ENCODE measurements around the gene LURAP1L.

LURAP1L gene

DNA sequence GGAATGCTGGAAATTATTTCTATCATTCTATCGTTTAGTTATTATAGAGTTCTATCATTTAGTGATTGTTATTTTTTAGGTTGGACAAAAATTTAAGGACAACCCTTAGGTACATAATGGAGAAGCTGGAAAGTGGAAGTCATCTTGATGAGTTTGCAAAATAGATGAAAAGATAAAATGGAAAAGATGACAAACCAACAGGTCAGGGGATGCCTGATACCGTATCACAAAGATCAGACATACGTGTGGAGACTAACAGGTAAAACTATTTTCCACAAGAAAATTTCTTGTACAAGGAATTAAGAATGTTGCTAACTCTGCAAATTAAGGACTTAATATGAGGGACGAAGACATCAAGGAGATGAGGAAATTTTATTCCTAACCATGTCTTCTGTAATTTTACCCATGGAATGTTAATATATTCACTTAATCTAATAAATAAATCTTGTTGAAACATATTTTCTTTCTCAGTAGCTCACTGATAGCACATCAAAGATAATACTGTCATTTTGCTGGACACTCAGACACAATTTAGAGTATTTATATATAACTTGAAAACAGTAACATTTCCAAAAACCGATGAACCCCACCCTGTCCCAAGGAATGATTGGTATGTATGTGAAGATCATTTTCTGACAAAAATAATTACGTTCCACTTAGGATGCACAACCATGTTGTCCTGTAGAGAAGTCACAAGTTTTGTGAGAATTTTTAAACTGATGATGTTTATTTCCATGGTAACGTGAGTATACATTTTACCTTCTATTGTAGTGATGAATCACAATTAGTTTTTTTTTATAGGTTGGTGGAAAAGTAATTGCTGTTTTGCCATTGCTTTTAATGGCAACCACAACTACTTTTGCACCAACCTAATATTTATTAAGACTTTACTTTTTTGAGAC is 2.6 kb downstream of the LURAP1L start:
- DNase-seq, result no peak

DNA sequence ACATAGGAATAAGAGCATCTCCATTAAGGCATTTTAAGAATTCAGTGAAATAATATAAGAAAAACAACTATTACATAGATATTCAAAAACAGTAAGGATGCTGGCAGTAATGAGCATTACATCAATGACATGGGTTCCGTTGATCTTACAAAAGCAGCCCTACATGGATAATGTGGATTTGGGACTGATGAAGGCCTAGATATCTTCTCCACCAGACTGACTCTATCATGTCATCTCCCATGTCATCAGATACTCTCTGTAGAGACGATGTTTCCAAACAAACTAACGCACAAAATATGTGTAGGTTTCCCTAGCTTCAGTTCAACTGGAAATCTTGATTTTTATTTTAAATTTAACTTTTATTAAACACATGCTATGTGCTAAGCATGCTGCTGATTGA is 3.6 kb downstream of the LURAP1L start:
- no peak for DNase-seq

DNA sequence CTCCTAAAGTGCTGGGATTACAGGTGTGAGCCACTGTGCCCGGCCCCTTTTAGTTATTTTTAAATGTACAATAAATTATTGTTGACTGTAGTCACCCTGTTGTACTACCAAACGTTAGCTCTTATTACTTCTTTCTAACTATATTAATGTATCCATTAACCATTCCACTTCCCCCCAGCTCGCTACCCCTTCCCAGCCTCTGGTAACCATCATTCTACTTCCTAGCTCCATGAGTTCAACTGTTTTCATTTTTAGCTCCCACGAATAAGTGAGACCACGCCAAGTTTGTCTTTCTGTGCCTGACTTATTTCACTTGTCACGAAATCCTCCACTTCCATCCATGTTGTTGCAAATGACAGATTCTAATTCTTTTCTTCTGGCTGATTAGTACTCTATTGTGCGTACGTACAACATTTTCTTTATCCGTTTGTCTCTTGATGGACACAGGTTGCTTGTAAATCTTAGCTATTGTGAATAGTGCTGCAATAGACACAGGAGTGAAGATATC is 6.5 kb downstream of the LURAP1L start:
- DNase-seq, result no peak

DNA sequence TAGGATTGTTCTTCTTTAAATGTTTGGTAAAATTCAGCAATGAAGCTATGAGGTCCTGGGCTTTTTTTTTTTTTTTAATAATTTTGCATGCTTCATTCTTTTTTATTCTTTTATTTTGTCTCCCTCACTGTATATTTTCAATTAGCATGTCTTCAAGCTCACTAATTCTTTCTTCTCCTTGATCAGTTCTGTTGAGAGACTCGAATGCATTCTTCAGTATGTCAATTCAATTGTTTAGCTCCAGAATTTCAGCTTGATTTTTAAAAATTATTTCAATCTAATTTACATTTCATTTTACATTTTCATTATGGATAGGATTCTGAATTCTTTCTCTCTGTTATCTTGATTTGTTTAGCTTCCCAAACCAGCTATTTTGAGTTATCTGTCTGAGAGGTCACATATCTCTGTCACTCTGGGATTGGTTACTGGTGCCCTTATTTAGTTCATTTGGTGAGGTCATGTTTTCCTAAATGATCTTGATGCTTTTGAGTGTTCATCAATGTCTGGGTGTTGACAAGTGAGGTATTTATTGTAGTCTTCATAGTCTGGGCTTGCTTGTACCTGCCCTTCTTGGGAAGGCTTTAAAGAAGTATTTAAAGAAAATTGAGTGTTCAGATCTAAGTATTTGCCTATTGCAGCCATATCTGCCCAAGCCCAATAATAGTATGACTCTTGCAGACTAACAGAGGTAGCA is 9.1 kb downstream of the LURAP1L start:
- no peak for DNase-seq

DNA sequence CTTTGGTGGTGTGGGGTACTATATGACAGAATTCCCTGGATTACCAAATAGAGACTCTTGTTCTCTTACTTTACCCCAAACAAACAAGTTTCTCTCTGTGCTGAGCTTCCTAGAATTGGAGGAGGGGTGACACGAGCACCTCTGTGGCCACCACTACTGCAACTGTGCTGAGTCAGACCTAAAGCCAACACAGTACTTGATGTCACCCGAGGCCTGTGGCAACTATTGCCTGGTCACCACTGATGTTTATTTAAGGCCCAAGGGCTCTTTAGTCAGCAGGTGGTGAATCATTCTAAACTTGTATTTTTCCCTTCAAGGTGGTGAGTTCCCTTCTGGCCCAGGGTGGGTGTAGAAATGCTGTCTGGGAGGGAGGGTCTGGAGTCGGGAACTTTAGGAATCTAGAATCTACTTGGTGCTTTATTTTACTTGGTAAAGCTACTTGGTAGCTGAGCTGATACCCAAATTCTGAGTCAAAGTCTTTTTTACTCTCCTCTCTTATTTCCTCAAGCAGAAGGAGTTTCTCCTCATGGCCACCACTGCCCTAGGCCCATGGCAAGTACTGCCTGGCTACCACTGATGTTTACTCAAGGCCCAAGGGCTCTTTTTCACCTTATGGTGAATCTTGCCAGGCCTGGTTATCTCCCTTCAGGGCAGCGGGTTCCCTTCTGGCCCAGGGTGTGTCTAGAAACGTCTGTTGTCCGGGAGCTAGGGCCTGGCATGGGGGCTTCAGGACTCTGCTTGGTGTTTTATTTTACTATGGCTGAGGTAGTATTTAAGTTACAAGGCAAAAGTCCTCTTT is 9.8 kb downstream of the LURAP1L start:
- DNase-seq, result no peak

DNA sequence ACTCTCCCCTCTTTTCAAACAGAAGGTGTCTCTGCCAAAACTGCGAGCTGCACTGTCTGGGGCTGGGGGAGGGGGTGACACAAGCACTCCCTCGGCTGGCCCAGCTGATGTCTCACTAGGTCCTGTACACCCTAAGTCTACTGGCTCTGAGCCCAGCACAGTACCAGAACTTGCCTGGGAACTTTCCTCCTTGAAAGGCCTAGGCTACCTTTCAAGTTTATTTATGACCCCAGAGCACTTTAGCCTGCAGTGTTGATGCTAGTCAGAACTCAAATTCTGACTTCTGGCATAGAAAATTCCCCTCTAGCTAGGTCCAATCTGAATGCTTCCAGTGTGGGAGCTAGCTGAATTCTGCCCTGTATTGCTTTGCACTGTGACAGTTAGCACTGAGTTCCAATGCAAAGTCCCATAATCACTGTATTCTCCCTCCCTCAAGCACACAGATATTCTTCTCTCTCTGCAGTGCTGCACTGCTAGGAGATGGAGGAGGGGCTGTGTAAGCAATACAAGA is 10.5 kb downstream of the LURAP1L start:
- DNase-seq, result no peak

DNA sequence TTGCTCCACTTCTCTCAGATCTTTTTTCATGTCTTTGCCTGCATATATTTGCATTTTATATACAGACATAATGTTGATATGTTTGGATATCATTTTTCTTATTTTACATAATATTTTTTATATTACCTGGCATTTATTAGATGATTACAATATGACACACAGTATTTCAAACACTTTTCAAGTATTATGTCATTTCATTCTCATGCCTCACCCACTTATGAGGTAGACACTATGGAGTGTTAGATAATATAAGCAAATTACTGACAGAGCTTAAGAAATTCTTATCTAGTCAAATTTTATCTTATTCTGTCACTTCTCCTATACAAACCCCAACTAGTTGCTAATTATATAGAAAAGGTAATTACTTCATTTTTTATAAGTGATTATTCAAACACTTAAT is 11.1 kb downstream of the LURAP1L start:
- no peak for DNase-seq

DNA sequence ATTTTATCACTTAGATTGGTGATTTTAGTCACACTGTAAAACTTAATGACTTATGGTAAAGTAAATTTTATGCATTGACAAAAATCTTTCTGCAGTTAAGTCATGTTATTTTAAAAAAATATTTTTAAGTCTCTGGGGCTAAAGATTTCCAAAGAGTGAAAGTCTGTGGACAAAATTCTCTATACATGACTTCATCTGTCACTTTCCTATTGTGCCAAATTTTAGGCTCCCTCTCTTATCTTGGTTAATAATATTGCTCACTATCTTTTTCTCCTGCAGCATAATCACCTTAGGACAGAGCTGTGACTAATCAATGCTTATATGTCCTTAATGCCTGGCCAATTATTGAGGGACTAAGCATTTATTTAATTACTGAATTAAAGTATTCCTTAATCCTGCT is 15.2 kb downstream of the LURAP1L start:
- no peak for DNase-seq

DNA sequence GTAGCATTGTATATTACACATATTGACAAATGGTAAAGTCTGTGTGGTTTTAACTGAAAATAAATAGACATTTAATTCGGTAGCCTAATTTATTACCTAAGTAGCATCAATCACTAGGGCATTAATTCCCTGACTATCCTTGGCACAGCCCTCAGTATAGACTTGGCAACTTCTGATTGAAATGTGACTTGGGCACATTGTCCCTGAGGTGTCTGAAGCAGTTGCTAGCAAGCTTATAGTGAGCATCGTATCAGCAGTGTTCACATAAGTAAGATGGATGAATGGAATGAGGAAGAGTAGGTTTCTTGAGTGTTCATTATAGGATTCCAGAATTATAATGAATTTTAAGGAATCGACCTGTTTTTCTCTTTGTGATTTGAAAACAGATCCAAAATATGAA is 16.1 kb downstream of the LURAP1L start:
- DNase-seq, result no peak

DNA sequence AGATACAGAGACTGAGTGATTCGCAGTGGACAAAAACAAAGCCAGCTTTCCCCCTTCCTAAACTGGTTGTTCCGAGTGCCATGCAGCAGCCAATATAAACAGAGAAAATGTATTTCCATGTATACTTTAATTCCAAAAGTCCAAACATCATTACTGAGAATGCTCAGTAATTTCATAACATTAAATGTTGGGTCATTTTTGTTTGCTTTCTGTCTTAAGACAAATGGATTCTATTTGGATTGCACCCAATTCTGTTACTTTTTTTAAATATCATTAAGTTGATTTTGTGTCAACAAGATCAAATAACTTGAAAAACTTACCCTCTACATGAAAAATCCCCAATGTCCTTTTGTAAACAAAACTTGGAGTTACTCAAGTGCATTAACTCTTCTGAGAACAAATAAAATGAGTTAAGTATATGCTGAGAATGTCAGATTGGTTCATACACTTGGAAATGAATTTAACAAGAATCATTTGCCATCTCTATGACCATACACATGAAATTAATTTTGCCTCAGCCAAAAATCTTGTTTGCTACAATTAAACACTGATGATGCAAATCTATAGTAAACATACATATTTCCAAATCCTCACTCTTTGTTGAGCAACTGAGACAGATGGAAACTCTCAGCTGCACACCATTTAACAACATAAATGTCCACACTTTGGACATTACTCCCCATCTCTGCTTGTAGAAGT is 19.4 kb downstream of the LURAP1L start:
- no peak for DNase-seq

DNA sequence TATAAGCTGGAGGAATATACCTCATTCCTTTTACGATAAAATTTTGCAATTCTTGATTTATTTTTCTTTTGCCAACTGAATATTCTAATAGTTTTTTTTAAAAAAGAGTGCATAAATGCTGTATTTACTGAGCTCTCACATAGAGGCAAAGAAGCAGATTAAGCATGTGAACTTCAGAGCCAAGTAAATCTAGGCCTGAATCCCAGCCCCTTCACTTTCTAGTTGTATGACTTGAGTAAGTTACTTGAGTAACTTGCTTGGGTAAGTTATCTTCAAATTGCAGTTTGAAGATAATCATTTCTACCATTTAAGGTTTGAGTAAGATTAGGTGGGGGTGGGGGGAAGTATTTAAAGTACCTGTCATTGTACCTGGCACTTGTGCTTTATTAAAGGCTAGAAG is 21.8 kb downstream of the LURAP1L start:
- no peak for DNase-seq

DNA sequence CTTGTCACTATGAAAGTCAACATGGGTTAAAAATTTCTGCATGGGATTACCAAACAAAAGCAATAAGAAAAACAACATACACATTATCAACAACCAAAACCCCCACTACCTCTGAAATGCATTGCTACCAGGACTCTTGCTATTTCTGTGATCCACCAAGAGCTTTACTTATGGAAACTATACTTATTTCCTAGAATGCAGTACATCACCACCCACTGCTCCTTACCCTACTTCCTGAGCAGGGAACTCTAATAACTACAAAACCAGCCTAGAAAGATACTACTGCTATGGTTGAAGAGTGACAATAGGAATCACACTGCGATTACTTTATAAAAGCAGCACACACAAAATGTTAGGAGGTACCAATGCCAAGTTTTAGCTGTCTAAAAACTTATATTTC is 22.2 kb downstream of the LURAP1L start:
- DNase-seq, result no peak

DNA sequence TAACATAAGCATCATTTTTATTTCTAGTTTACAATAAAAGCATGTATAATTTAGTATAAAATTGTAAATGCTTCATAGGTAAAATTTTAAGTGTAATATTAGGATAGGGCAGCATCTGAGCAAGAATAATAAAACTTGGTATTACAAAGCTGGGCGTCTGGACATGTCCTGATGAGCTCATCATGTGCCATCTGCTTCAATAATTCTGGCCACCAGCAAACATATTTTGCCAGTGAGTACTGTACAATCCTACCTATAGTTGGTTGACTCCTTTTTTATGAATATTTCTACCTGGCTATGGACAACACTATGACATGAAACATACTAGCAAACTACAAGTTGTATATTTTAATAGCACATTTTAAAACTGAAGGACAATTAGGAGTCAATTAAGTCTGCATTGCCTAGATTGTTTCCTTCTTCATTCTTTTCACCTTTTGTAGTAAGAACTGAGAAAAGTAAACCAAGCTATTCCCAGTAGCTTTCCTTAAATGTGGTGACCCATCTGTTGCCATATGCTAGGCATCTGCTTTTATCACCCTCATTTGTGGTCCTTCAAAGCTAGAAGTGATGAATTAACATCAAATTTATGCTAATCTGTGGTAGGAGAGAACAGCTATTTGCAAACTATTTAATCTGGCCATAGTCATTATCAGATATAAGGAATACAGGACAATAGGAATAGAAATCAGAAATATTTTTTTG is 23.4 kb downstream of the LURAP1L start:
- DNase-seq, result no peak

DNA sequence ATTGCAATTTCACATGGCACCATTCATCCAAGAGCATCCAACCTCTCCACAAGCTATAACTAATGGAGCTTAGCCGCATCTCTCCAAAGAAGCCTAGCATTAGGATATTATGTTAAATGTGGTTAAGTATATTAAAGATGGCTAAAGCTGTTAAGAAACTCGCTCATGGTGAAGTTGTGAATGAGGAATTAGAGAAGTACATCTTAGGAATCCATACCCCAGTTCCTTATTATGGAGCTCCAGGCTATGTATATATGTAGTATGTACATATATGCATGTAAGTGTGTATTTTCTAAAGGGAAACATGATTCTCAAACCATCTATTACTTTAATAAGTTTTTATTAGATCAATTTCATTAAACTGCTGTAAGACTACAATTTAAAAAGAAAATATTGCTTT is 26.4 kb downstream of the LURAP1L start:
- no peak for DNase-seq

DNA sequence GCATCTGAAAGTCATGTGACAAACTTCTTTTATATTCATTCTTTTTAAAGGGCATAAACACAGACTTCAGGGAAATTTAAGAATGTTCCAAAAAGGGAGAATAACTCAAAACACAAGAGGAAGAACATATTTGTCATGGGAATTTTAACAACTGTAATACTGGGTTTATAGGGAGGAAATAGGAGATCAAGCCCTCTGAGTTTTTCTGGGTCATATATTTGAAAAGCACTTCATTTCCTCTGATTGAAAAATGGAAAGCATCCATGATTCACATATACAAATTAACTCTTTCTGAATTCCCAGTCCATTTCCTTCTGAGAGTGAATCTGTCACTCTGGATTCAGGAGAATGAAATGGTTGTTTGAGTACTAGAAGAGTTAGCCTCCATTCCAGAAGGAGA is 26.8 kb downstream of the LURAP1L start:
- no peak for DNase-seq

DNA sequence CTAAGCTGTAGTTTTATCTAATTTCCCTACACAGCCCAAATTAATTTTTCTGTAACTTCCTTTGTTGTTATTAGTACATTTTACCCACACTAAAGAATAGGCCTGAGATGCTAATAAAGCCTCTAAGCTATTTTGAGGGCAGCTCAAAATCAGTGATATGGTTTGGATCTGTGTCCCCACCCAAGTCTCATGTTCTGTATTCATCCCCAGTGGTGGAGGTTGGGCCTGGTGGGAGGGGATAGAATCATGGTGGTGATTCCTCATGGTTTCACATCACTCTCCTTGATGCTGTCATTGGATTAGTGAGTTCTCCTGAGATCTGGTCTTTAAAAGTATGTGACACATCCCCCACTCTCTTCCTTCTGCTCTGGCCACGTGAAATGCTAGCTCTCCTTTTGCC is 27.3 kb downstream of the LURAP1L start:
- DNase-seq, result no peak

DNA sequence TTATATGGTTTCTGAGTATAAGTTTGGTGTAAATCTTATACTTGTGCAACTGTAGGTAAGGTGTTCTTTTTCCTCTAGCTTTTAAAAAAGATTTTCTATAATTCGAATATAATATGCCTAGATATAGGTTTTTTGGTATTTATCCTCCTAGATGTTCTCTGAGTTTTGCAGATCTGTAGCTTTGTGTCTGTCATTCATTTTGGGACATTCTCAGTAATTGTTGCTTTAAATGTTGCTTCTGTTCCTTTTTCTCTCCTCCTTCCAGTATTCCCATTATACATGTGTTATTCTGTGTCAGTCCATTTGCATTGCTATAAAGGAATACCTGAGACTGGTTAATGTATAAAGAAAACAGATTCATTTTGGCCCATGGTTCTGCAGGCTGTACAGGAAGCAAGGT is 33.7 kb downstream of the LURAP1L start:
- DNase-seq, result no peak

DNA sequence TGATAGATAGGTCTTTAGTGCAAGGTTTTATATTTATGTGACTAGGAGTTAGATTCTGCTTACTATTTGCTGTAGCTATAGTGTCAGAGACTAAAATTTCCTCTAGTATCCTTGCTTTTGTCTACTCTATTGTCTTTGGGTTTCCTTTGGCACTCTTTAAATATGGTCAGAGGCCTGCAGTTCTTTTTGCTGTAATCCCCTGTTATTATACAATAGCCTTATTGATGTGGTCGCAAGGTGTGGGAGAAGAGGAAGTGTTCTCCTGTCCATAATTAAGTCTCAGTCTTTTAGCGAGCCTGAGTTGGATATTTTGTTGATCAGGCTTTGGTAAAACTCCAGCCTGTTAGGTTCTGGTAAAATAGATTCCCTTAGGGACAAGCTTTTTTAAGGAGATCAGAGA is 34.9 kb downstream of the LURAP1L start:
- DNase-seq, result no peak

DNA sequence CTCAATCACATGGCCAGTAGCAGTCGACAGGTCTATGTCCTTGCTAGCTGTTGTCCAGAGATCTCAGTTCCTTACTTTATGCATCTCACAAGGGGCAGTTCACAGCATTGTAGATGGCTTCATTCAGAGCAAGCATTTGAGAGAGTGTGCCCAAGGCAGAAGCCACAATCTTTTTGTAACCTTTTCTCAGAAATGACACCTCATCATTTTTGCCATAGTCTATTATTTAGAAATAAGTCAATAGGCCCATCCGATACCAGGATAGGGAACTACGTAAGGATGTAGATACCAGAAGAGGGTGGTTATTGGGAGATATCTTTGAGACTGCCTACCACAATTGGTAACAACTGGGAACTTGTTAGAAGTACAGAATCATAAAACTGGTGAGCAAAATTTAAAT is 37.1 kb downstream of the LURAP1L start:
- DNase-seq, result no peak

DNA sequence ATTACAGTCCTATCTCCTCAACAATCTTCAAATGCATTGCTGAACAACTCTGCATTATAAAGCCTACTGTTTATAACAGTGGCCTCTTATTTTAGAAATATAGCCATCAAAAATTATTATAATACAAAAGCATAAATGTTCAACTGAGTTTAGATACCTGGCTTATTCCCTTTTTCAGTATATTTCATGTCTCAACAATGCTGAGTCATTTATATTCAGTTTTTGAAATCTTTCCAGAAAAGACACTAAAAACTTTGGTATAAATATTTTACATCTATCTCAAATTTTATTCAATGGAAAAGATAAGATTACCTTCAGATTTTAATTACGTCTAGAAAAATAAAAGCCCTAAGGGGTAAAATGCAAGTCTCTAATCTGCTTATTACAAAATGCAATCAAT is 37.9 kb downstream of the LURAP1L start:
- DNase-seq, result no peak

DNA sequence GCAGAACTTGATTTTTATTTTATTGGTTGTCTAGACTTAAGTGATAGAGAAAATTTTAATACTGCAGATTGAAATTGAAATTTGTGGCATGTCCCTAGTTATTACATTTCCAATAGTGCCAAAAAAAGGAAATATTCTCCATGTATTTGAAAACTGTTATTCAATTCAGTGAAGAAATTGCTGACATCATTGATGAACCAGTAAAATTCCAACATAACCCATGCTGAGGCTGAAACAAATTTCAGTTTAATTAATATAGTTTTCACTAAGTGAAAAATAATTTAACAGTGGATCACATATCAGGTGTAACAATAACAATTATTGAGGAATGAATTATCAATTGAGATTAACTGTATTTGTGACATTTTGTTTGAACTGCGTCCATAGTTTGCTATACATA is 38.7 kb downstream of the LURAP1L start:
- DNase-seq, result no peak

All from SIG-M5 (cell line).